HepG2 (cell line): ENCODE data around the gene CTSW. TPM values are rescaled to one million over a fixed set of nuclear protein-coding genes. Genes with fewer than 3 reads are reported as not detected.

Experiments
- ARHGAP35 ChIP-seq: sonication (generic); formaldehyde crosslinking; IDR thresholded peaks from 2 replicates; pipeline ENCODE4 v1.9.0; 2022; ENCODE audit warnings: mild to moderate bottlenecking, inconsistent platforms, moderate library complexity, missing genetic modification reagents, borderline replicate concordance
- ASH2L ChIP-seq: fragments of 300-600, 200-600 bp; sonication (generic); IDR thresholded peaks from 2 replicates; pipeline ENCODE4 v1.7.0; 2017; ENCODE audit warnings: low read depth, mild to moderate bottlenecking, moderate library complexity, mixed read lengths, low read length; ENCODE audit not compliant: insufficient read length
- BRF2 ChIP-seq: sonication (generic); formaldehyde crosslinking; IDR thresholded peaks from 2 replicates; pipeline ENCODE4 v1.8.1; 2022; ENCODE audit warnings: mild to moderate bottlenecking, missing genetic modification reagents
- DR1 ChIP-seq: sonication (generic); formaldehyde crosslinking; IDR thresholded peaks from 2 replicates; pipeline ENCODE4 v1.8.0; 2021; ENCODE audit warnings: mild to moderate bottlenecking, missing genetic modification reagents, inconsistent platforms
- GATA4 ChIP-seq: sonication (generic); IDR thresholded peaks from 2 replicates; pipeline ENCODE4 v1.6.1; 2016; ENCODE audit warnings: antibody characterized with exemption, low read depth, borderline replicate concordance
- HOXA5 ChIP-seq: sonication (generic); formaldehyde crosslinking; IDR thresholded peaks from 2 replicates; pipeline ENCODE4 v1.4.0; 2020; ENCODE audit warnings: missing genetic modification reagents
- KDM2A ChIP-seq: sonication (generic); formaldehyde crosslinking; IDR thresholded peaks from 2 replicates; pipeline ENCODE4 v1.4.0; 2020; ENCODE audit warnings: low read depth, missing genetic modification reagents, borderline replicate concordance
- KLF6 ChIP-seq: IDR thresholded peaks from 2 replicates; pipeline ENCODE4 v1.8.0; 2016; ENCODE audit warnings: missing biosample characterization, missing genetic modification reagents
- NCOA5 ChIP-seq: sonication (generic); formaldehyde crosslinking; IDR thresholded peaks from 2 replicates; pipeline ENCODE4 v1.4.0; 2020; ENCODE audit warnings: missing genetic modification reagents
- NFKB2 ChIP-seq: sonication (generic); formaldehyde crosslinking; IDR thresholded peaks from 2 replicates; pipeline ENCODE4 v1.4.0; 2020; ENCODE audit warnings: missing genetic modification reagents, borderline replicate concordance
- PRPF4 ChIP-seq: fragments of 200-400 bp; formaldehyde crosslinking; IDR thresholded peaks from 2 replicates; pipeline ENCODE4 v1.6.1; 2016; ENCODE audit warnings: low read length, low read depth; ENCODE audit not compliant: poor library complexity, severe bottlenecking
- RELA ChIP-seq: sonication (generic); formaldehyde crosslinking; IDR thresholded peaks from 2 replicates; pipeline ENCODE4 v1.4.0; 2020; ENCODE audit warnings: missing genetic modification reagents
- TOPORS ChIP-seq: sonication (generic); formaldehyde crosslinking; IDR thresholded peaks from 2 replicates; pipeline ENCODE4 v1.8.0; 2023; ENCODE audit warnings: mild to moderate bottlenecking, missing genetic modification reagents
- ZNF235 ChIP-seq: sonication (generic); formaldehyde crosslinking; IDR thresholded peaks from 2 replicates; pipeline ENCODE4 v1.8.1; 2023; ENCODE audit warnings: mild to moderate bottlenecking, missing genetic modification reagents, borderline replicate concordance
- ZNF30 ChIP-seq: sonication (generic); formaldehyde crosslinking; IDR thresholded peaks from 2 replicates; pipeline ENCODE4 v1.5.0; 2020; ENCODE audit warnings: mild to moderate bottlenecking, missing genetic modification reagents
- ZNF687 ChIP-seq: sonication (generic); formaldehyde crosslinking; IDR thresholded peaks from 2 replicates; pipeline ENCODE4 v1.5.1; 2020; ENCODE audit warnings: mild to moderate bottlenecking, missing genetic modification reagents, moderate library complexity
- ZNF720 ChIP-seq: sonication (generic); formaldehyde crosslinking; IDR thresholded peaks from 2 replicates; pipeline ENCODE4 v1.4.0; 2020; ENCODE audit warnings: missing genetic modification reagents
- ZNF766 ChIP-seq: sonication (generic); formaldehyde crosslinking; IDR thresholded peaks from 2 replicates; pipeline ENCODE4 v1.5.0; 2020; ENCODE audit warnings: missing genetic modification reagents, borderline replicate concordance
- polyA plus RNA-seq, 8 experiments: library from polyadenylated mRNA; depleted of rRNA in 3 of 8; stranded (reverse) in 7 of 8; unstranded in 1 of 8; fragments of >200 nt; fragmentation: Illumina TruSeq in 4 of 8; extraction: Trizol in 4 of 8; gene quantifications; 2 replicates each; pipeline versions ENCODE4 v1.2.1 to v1.2.3, GENCODE V29; 2011 to 2016; ENCODE audit warnings: low read depth in 4 of 8, missing spikeins in 1 of 8, mixed read lengths in 1 of 8; ENCODE audit not compliant: insufficient read depth in 1 of 8
- total RNA-seq, 5 experiments: library from RNA; depleted of rRNA; stranded (reverse); fragments of >200 nt; fragmentation: Illumina TruSeq; extraction: Trizol; gene quantifications; 2 replicates each; pipeline ENCODE4 v1.2.3, GENCODE V29; 2016; ENCODE audit warnings: low read depth in 1 of 5
- TF ChIP-seq, protein P1 (sequence below): sonication (generic); formaldehyde crosslinking; IDR thresholded peaks from 2 replicates; pipeline ENCODE4 v1.4.0; 2020; ENCODE audit warnings: mild to moderate bottlenecking, missing genetic modification reagents, borderline replicate concordance
- TF ChIP-seq, protein P2 (sequence below): sonication (generic); formaldehyde crosslinking; IDR thresholded peaks from 2 replicates; pipeline ENCODE4 v1.4.0; 2020; ENCODE audit warnings: missing genetic modification reagents

Gene CTSW
- total and polyA plus RNA-seq, 2 of the 13 experiments (the other 11 are each of a cell fraction or from before 2014, with no cell fraction given), result 0.09 TPM; not detected in 1

- TF ChIP-seq KDM2A (CRISPR knock-in tag) (peak; percentile 35; the same call in 1 of the 2 replicates), NCOA5 (CRISPR knock-in tag) (no peak), HOXA5 (CRISPR knock-in tag) (no peak), ZNF30 (CRISPR knock-in tag) (no peak), GATA4 (no peak), BRF2 (CRISPR knock-in tag) (no peak), KLF6 (CRISPR knock-in tag) (no peak), RELA (CRISPR knock-in tag) (peak; percentile 8; the same call in 1 of the 2 replicates), ZNF766 (no peak), ZNF720 (no peak), DR1 (no peak), ZNF687 (CRISPR knock-in tag) (peak; percentile 65), TOPORS (CRISPR knock-in tag) (no peak), ARHGAP35 (CRISPR knock-in tag) (no peak), ASH2L (peak; percentile 44), PRPF4 (no peak), NFKB2 (0 out of 2 replicates have a peak, but pooled peaks have one; percentile 3), ZNF235 (CRISPR knock-in tag) (0 out of 2 replicates have a peak, but pooled peaks have one; percentile 8)
- TF ChIP-seq, protein P1, sequence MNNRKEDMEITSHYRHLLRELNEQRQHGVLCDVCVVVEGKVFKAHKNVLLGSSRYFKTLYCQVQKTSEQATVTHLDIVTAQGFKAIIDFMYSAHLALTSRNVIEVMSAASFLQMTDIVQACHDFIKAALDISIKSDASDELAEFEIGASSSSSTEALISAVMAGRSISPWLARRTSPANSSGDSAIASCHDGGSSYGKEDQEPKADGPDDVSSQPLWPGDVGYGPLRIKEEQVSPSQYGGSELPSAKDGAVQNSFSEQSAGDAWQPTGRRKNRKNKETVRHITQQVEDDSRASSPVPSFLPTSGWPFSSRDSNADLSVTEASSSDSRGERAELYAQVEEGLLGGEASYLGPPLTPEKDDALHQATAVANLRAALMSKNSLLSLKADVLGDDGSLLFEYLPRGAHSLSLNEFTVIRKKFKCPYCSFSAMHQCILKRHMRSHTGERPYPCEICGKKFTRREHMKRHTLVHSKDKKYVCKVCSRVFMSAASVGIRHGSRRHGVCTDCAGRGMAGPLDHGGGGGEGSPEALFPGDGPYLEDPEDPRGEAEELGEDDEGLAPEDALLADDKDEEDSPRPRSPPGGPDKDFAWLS (CRISPR knock-in tag), result no peak
- TF ChIP-seq, protein P2, sequence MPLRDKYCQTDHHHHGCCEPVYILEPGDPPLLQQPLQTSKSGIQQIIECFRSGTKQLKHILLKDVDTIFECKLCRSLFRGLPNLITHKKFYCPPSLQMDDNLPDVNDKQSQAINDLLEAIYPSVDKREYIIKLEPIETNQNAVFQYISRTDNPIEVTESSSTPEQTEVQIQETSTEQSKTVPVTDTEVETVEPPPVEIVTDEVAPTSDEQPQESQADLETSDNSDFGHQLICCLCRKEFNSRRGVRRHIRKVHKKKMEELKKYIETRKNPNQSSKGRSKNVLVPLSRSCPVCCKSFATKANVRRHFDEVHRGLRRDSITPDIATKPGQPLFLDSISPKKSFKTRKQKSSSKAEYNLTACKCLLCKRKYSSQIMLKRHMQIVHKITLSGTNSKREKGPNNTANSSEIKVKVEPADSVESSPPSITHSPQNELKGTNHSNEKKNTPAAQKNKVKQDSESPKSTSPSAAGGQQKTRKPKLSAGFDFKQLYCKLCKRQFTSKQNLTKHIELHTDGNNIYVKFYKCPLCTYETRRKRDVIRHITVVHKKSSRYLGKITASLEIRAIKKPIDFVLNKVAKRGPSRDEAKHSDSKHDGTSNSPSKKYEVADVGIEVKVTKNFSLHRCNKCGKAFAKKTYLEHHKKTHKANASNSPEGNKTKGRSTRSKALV (CRISPR knock-in tag), result no peak
Measured at GRCh38 chr11:65919573-65920371, 40.1 kb downstream of the CTSW start (continued).
